HG03025 (cell line): ENCODE results near the gene CBY1.

Experiments used
- ATAC-seq: cut with Tn5 transposase; IDR thresholded peaks from one replicate; pipeline ENCODE4 v1.9.1; 2021; ENCODE audit warnings: mild to moderate bottlenecking, moderate library complexity; ENCODE audit not compliant: unreplicated experiment, low FRiP score

The CBY1 gene

DNA sequence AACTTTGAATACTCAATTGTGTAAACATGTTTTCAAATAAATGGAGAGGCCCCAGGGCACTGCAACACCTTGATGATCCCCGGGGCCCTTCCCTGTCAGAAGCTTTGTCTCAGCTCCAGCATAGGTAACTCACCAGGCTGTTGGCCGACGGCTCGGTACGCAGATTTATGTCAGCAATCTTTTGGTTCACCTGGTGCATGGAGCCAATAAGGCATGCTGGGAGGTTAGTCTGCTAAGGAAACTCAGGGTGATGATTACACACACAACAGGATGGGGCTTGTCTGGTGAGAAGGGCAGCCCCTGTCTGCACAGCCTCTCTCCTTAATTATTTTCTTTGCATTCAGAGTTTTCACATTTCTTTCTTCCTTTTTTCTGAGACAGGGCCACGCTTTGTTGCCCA lies 11.0 kb upstream of the CBY1 start:
- no peak for ATAC-seq

DNA sequence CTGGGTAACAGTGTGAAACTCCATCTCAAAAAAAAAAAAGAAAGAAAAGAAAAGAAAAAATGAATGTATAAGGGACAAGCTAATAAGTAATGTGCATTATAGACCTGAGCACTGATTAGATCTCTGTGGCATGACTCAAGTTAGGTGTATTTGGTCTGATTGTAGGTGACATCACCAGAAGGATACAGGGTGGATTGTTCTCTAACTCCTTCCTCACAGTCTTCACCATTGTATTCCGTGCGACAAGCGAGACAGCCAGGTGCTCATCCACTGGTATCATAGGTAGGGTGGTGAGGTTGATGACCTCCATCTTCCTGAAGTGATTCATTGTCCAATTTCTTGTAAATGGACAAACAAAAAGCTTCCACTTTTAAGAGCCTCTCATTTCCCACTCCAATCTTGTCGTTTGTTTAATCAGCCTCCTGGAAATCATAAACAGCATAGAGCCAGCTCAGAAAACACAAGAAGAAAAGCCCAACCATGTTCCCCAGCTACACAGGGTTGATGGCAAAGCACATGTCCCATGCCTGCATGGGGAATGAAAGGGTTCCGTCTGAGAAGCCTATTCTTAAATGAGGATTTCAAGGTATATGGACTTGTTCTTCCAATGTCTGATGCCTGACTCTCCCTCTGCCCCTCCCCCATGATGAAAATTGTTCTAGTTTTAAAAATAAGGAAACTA lies 6.5 kb upstream of the CBY1 start:
- no peak for ATAC-seq

DNA sequence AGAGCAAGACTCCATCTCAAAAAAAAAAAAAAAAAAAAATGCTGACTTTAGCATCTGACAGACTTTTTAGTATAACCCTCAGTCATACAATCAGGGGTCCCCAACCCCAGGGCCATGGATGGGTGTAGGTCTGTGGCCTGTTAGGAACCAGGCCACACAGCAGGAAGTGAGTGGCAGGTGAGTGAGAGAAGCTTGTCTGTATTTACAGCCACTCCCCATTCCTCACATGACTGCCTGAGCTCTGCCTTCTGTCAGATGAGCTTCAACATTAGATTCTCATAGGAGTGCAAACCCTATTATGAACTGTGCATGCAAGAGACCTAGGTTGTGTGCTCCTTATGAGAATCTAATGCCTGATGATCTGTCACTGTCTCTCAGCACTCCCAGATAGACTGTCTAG lies 3.6 kb upstream of the CBY1 start:
- no peak for ATAC-seq

DNA sequence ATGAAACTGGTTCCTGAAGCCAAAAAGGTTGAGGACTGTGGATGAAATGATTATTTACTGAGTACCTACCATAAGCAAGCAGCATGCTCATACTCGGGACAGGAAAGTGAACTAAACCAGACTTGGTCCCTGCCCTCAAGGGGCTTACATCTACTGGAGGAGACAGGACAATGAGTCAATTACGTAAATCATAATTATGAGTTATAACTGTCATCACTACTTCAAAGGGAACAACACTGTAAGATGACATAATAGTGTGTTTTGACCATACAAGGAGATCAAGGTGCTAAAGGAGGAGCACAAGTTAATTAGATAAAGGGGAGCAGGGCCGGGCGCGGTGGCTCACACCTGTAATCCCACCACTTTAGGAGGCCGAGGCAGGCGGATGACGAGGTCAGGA lies 2.7 kb upstream of the CBY1 start:
- no peak for ATAC-seq

DNA sequence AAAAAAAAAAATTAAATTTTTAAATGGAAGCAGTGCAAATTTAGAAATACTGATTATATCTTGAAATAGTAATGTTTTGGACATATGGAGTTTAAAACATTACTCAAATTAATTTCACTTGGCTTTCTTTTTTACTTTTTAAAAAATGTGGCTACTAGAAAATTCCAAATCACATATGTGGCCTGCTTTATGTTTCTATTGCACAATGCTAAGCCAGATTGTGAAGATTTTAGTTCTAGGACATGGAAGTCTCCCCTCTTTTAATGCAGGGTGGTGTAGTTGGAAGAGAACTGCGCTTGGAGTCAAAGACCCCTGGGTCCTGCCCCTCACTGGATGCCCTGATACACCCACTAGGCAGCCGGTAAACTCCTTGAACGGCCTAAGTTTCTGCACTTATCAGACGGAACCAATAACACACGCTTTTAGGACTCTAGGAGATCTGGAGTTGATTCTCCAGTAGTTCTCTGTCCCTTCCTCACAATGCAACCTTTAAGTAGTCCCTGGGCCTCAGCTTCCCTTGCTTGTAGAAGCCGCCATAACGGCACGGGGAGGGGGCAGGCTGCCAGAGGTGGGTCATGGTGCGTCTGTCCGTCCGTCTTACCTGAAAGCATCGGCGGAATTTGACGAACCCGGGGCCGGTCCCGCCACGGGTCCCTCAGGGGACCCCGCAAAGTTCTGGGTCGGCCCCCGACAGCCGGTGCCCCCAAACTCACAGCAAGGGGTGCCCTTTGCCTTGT lies 751 bp upstream of the CBY1 start:
- ATAC-seq = peak; percentile 18

DNA sequence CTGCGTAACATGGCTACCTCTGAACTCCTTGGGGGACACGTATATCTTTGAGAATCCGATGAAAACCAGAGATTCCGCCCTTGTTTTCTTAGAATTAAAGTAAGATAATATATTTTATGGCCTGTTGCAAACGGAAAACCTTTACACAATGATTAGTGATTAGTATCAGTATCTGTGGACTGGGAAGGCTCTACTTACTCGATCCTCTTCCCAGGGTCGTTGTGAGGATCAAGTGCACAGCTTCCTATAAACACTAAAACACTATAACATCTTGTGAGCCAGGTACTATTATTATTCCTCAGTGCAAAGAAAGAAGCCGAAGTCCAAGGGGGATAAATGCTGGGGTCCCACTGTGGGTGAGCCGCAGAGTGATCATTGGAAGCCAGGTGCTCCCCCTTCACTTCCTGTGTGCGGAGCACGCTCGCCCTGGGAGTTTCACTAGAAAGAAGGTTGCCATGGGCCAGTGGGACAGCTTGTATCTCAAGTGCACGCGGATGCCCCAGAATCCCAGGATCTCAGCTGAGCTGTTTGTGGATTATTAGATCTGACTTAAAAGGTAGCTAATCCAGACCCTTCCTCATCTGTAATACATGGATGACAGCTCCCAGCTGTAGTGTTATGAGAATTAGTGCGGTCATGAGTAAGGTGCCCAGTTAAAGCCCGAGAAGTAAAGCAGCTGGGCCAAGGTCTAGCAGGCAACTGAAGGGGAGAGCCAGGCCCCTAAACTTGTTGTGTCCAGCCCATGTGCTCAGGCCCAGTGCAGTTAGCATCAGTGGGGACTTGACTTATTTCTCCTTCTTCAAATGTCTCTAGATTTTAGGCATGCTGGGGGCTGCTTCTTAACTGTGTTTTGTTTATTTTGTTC lies 839 bp downstream of the CBY1 start:
- ATAC-seq = no peak

DNA sequence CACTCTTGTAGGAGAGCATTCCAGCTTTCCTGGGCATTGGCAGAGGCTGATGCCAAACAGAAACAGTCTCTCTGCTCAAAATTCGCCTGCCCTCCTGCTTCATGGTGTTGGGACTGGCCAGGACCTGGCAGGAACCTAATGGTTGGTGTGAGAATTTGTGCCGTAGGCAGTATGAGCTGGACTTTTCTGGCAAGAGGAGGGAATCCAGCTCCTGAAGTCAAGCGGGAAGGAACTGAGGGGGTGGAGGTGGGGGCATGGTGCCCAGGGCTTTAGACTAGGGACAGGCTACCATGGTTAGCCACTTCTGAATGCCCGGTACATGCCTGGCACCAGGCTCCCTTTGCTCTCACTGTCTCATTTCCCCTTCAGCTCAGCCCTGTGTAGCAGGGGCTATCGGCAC lies 18.4 kb downstream of the CBY1 start:
- no peak for ATAC-seq

DNA sequence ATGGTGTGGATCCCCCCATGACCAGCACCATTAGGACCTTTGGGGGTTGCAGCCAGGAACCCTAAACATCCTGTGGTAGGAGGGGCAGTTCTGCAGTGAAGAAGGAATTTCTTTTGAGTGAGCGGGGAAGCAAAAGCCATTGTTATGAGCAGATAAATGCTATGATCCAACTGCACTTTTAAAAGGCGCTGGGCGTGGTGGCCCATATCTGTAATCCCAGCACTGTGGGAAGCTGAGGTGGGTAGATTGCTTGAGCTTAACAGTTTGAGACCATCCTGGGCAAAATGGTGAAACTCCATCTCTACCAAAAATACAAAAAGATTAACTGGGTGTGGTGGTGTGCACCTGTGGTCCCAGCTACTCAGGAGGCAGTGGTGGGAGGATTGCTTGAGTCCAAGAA lies 19.4 kb downstream of the CBY1 start:
- ATAC-seq = no peak

DNA sequence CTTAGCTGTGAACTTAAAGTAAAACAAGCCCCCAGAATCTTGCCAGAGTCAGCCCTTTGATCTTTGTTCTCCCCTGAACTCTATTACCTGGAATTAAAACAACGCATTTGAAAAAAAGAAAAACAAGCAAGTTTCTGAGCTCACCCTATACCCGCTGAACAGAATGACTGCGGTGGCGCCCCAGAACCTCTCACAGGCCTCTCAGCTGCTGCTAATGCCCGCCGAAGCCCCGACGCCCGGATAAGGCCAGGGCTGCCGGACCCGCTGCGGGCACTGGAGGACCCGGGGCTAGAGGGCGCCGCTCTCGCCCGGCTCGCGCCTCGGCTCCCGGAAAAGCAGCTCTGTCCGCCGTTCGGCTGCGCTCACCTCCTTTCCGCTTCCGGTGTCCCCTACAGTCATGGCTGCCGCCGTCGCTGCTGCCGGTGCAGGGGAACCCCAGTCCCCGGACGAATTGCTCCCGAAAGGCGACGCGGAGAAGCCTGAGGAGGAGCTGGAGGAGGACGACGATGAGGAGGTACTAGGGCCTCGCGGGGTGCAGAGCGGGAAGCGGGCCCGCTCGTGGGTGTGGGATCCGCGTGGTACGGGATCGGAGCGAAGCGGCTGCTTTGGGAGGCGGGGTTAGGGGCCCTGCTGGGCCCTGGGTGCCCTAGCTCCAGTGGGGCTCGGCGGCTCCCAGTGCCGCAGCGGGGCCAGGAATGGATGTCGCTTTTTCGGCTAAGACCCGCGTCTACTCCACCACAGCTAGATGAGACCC lies 25.3 kb downstream of the CBY1 start, which contains the start of gene TOMM22:
TOMM22 (plus strand) TSS at position 376 of the 754 bp plus-strand sequence; CDS start at position 398, 22 bp downstream.
- ATAC-seq = peak; percentile 86

DNA sequence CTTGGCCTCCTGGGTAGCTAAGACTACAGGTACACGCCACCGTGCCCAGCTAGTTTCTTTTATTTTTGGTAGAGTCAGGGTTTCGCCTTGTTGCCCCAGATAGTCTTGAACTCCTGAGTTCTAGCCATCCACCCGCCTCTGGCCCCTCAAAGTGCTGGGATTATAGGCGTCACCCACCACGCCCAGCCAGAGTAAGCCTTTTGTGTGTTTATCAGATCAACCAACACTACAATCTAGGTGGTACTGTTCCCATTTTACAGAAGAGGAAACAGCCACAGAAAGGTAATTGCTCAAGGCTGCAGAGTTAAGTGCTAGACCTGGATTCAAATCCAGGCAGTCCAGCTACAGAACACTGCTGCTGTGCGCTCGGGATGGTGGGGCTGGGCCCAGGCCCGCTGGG lies 28.5 kb downstream of the CBY1 start:
- ATAC-seq = no peak

DNA sequence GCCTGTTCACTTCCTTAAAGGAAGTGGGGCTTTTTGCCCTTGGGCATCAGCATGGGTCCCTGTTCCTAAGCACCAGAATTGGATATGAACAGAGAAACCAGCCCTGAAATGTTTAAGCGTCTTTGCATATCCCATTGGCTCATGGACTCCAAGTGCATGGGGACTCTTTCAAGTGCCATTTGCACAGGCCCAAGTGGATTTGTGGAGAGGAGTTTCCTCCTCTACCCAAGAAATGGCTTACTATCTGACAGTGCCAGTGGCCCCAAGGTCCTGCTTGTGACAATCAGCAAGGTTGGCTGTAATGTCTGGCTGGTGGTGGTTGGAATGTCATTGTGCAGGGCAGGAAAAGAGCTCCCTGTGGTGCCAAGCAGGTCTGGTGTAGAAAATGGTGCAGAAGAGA lies 29.3 kb downstream of the CBY1 start:
- no peak for ATAC-seq

DNA sequence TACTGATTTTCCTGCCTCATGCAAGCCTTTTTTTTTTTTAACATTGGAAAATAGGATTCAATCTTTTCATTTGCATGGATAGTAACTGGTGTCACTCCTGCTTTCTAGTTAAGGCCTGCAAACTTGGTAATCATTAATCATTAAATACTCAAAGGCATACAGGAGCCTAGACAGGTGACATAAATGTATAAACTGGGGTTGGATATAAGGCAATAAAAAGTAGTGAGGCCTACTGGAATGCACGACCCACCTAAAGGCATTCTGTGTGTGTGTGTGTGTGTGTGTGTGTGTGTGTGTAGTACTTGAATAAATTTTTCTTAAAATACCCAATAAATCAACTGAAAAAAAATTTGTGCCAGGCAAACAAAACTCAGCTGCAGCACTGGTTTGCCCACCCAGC lies 33.2 kb downstream of the CBY1 start:
- no peak for ATAC-seq

DNA sequence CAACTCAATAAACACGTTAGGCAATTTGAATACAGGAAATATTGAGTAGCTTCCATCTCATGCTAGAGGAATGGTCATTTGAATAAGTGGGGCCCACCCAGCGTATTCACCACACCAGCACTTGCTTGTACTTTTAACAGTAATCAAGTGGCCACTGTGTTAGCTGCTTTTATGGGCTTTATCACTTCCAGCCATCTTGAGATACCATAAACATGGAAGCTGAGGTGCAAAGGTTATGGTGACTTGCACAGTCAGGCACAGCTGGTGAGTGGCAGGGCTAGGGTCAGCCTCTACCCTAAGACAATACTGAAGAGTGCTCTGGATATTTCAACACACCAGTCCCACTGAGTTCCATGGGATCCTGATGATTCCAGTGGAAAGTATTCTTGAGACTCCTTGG lies 37.6 kb downstream of the CBY1 start:
- no peak for ATAC-seq

DNA sequence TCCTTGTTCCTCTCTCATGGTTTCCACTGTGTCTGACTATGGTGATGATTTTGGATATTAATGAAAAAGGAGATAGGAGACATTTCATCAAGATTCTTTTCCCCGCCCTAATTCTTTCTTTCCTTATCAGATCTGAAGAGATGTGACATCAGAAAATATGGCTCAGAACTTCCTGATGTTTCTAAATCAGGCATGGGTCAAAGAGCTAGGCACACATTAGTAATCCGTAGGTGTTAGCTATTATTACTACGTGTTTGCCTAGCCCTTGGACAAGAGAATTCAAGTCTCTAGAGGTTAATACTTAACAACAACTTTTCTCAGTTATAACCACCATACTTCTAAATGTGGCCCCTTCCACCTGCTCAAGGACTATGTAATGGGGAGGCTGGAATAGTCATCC lies 38.5 kb downstream of the CBY1 start:
- no peak for ATAC-seq

DNA sequence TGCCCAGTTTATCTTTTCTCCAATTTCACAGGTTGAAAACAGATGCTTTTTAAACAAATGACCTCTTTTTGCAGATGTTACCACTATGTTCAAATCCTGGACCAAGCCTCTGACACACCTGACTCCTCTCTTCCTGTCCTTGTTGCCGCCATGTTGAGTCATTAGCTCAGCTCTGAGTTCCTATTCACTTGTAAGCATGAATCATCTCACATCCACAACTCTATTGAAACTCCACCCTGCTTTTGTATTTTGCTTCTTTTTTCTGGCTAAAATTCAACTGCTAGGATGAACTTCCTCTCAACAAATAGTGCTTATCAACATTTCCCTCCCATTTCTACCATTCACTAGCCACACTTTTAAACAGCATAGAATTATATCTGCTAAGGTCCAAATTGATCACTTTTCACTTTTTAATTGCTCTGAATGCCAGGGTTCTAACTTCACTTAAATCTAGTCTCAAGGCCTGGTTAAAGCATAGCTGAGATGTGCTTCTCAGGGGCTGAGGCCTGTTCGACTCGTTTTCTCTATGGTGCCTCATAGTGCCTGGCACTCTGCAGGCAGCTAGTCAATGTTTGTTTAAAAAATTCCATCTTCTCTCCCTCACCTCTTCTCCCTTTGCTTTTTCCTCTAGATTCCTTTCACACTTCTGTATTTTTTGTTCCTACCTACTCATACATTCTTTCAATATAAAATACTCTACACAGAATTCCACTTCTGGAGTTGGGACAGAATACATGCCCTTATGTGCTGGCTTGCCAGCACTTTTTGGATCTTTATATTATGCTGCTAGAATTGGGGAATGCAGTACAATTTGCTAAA lies 40.4 kb downstream of the CBY1 start:
- no peak for ATAC-seq

DNA sequence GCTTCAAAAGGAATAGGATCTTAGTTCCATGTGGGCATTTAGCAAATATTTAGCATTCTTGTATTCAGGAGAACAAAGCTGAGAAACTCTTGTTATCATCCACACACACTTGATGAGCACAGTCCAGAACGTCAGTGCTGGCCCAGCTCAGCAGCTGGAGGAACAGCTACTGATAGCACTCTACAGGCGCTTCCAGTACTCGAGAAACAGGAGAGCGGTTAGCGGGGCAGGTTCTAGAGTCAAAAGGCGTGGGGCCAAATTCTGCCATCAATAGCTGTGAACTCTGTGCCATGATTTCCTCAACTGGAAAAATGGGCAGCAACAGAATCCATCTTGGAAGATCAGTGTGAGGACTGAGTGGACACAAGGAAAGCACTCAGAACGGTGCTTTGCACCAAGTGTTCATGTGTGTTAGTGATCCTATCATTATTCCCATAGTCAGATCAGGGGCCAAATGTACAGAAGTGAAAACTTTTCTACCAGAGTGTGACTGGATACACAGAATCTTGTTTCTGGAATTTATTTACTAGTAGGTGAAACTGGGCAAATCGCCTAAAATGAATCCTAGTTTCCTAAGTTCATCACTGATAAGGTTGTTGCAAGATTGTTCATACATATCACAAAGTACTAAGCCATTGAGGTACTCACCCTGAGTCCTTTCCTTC lies 41.1 kb downstream of the CBY1 start:
- ATAC-seq = no peak

DNA sequence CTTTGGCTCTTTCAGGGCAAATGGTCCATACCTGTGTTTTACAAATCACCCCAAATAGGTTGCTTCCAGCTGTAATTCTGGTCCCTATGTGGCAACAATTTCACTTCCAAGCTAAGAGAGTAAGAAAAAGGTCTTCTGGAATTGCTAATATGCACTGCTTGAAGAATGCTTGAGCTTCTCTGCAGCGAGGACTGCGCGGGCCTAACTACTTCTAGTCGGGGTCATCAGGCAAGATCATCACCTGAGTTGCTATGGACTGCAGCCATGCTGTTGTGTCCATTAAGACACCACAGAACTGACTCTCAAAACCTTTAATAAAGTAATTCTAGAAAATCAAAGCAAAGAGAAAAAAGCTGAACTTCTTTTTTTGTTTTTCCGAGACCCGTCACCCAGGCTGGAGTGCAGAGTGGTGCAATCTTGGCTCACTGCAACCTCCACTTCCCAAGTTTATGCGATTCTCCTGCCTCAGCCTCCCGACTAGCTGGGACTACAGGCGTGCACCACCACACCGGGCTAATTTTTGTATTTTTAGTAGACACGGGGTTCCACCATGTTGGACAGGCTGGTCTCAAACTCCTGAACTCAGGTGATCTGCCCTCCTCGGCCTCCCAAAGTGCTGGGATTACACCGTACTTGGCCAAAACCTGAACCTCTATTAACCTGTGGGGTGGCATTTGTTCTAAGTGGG lies 42.1 kb downstream of the CBY1 start:
- ATAC-seq = no peak

DNA sequence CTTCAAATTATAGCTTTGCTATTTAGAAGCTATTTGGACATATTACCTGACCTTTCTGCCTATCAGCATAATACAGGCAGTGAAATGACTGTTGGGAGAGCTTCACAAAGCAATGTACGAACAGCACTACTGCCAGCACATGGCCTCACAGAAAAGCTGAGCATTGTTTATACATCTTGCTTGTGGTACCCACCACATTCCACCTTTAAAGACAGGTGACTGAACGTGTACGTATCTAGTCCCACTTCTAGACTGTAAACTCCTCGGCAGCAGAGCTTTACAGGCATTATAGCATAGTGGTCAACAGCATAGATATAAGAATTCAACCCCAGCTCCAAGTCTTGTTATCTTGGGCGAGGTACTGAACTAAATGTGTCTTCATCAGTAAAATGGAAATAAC lies 42.7 kb downstream of the CBY1 start:
- no peak for ATAC-seq

DNA sequence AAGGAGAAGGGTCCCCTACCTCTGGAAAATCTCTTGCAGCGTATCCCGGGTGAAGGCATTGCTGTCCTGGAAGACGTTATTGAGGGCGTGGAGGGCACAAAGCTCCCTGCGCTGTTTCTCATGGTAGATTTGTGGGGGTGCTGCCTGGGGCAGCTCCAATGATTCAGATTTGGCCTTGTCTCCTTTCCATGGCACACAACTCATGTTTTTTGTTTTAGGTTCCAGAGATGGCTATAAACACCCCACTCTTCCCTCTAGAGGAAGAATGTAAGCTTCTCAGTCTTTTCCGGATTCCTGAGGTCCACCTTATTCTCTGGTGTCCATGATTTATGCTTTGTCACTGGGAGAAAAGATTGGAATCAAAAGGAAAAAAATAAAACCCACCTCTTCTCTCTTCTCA lies 43.3 kb downstream of the CBY1 start:
- no peak for ATAC-seq
